Activated CD8-positive, alpha-beta memory T cell treated with anti-CD3 and anti-CD28 coated beads, Interleukin-2, amount 10 ng/mL, durations not matched to agents 7 days and 5 days (primary cell): ENCODE results near the gene AKNA. TPM values are rescaled to one million over a fixed set of nuclear protein-coding genes. Genes with fewer than 3 reads are reported as not detected.
A peak's percentile ranks its signal among the peaks of the same experiment; 100 is the strongest.

Experiments used
- ATAC-seq: fragments of 150-1000 bp; cut with Tn5 transposase; one replicate; pipeline ENCODE4 v1.10.0; 2021; ENCODE audit warnings: moderate library complexity
- CTCF ChIA-PET: fragments of 350-600 bp; sonication (Branson Sonifier 250); formaldehyde crosslinking; loops from one replicate; lab custom pipeline; 2021; ENCODE audit warnings: antibody characterized with exemption; lab: Charles Lee
- DNase-seq: peaks from one replicate; pipeline ENCODE4 v3.0.0-alpha.2; 2020
- H3K27ac Mint-ChIP-seq: one replicate; pipeline ENCODE4 v1.8.0; 2021; ENCODE audit warnings: mild to moderate bottlenecking, mixed read lengths
- H3K27me3 Mint-ChIP-seq: one replicate; pipeline ENCODE4 v1.8.0; 2021; ENCODE audit warnings: mixed read lengths
- H3K36me3 Mint-ChIP-seq: one replicate; pipeline ENCODE4 v1.8.0; 2021; ENCODE audit warnings: mild to moderate bottlenecking, mixed read lengths
- H3K4me1 Mint-ChIP-seq: one replicate; pipeline ENCODE4 v1.8.0; 2021; ENCODE audit warnings: mixed read lengths
- H3K4me3 Mint-ChIP-seq: one replicate; pipeline ENCODE4 v1.8.0; 2021; ENCODE audit warnings: mild to moderate bottlenecking, moderate library complexity, mixed read lengths
- H3K9me3 Mint-ChIP-seq: one replicate; pipeline ENCODE4 v1.8.0; 2022; ENCODE audit warnings: low read depth, mixed read lengths
- total RNA-seq, 2 experiments: library from RNA; stranded (reverse); gene quantifications; one replicate each; pipeline ENCODE4 v1.2.3, GENCODE V29; 2021

AKNA gene
- total RNA-seq, 2 experiments from 2014 or later, result 432 to 500 TPM

- peaks cover 88% of the 10 kb centered on the region for H3K4me1 Mint-ChIP-seq
- H3K36me3 Mint-ChIP-seq, result peaks cover 72% of the 10 kb centered on the region
- ATAC-seq, result no peak
- CTCF ChIA-PET, result interaction anchor here (0.7 to 1.7 kb wide), 4 partner anchors 9 to 23 kb away, joined by 3 to 7 read pairs (median 4); no protein-coding TSS in a partner anchor
- no peak for DNase-seq
- H3K27ac Mint-ChIP-seq, result peak overlapping the region; percentile 71
- no peaks in the 10 kb centered on the region for H3K27me3 Mint-ChIP-seq
- no peaks in the 10 kb centered on the region for H3K9me3 Mint-ChIP-seq
- no peak overlapping the region for H3K4me3 Mint-ChIP-seq
These were observed 11.0 kb downstream of the AKNA start for GRCh38 chr9:114376586-114377445.

- Mint-ChIP-seq H3K27me3 (no peaks in the 10 kb centered on the region), H3K4me3 (peak overlapping the region; percentile 8), H3K27ac (peak overlapping the region; percentile 93), H3K4me1 (peaks cover 93% of the 10 kb centered on the region), H3K9me3 (no peaks in the 10 kb centered on the region), H3K36me3 (peaks cover 76% of the 10 kb centered on the region)
- DNase-seq, result no peak
- ATAC-seq, result no peak
- CTCF ChIA-PET, result interaction anchor here (1.0 to 1.5 kb wide), 3 partner anchors 9 to 12 kb away, joined by 4 to 11 read pairs (median 7); partner anchors contain the start of gene AKNA
These were observed 12.2 kb downstream of the AKNA start for GRCh38 chr9:114375386-114376175.

- ATAC-seq (no peak), DNase-seq (no peak)
- Mint-ChIP-seq H3K4me3 (peak overlapping the region; percentile 8), H3K36me3 (peaks cover 77% of the 10 kb centered on the region), H3K27me3 (no peaks in the 10 kb centered on the region), H3K4me1 (peaks cover 94% of the 10 kb centered on the region), H3K9me3 (no peaks in the 10 kb centered on the region), H3K27ac (peak overlapping the region; percentile 93)
- CTCF ChIA-PET, result interaction anchor here (1.0 to 1.1 kb wide), 2 partner anchors 10 to 13 kb away, joined by 4 to 11 read pairs; partner anchors contain the start of gene AKNA
These were observed 12.8 kb downstream of the AKNA start for GRCh38 chr9:114374936-114375335.

- Mint-ChIP-seq H3K4me3 (peak overlapping the region; percentile 12), H3K4me1 (peaks cover 94% of the 10 kb centered on the region), H3K36me3 (peaks cover 79% of the 10 kb centered on the region), H3K27ac (peak overlapping the region; percentile 93), H3K27me3 (no peaks in the 10 kb centered on the region), H3K9me3 (no peaks in the 10 kb centered on the region)
- no peak for ATAC-seq
- CTCF ChIA-PET, result interaction anchor here (0.9 to 4.4 kb wide), 7 partner anchors 11 to 38 kb away, joined by 3 to 71 read pairs (median 4); partner anchors contain the start of gene AKNA
- no peak for DNase-seq
These were observed 13.6 kb downstream of the AKNA start for GRCh38 chr9:114373960-114374730.

- CTCF ChIA-PET, result interaction anchor here (0.9 to 4.4 kb wide), 8 partner anchors 10 to 42 kb away, joined by 3 to 71 read pairs (median 3); partner anchors contain the start of gene AKNA
- Mint-ChIP-seq H3K36me3 (peaks cover 80% of the 10 kb centered on the region), H3K27ac (peak overlapping the region; percentile 93), H3K4me3 (peak overlapping the region; percentile 73), H3K27me3 (no peaks in the 10 kb centered on the region), H3K4me1 (peaks cover 93% of the 10 kb centered on the region), H3K9me3 (no peaks in the 10 kb centered on the region)
- DNase-seq, result peak; percentile 96
- ATAC-seq, result peak; percentile 83
These were observed 14.8 kb downstream of the AKNA start for GRCh38 chr9:114372921-114373448.

GRCh38 chr9:114371973-114372917 lies 15.5 kb downstream of the AKNA start:
- peak overlapping the region; percentile 73 for H3K4me3 Mint-ChIP-seq
- peaks cover 93% of the 10 kb centered on the region for H3K4me1 Mint-ChIP-seq
- CTCF ChIA-PET, result interaction anchor here (1.0 to 4.4 kb wide), 7 partner anchors 9 to 43 kb away, joined by 3 to 71 read pairs (median 3); partner anchors contain the start of gene AKNA
- H3K27ac Mint-ChIP-seq, result peak overlapping the region; percentile 93
- ATAC-seq (peak; percentile 57), DNase-seq (peak; percentile 76)
- H3K36me3 Mint-ChIP-seq, result peaks cover 80% of the 10 kb centered on the region
- no peaks in the 10 kb centered on the region for H3K9me3 Mint-ChIP-seq
- no peaks in the 10 kb centered on the region for H3K27me3 Mint-ChIP-seq

GRCh38 chr9:114371343-114371944 lies 16.3 kb downstream of the AKNA start:
- Mint-ChIP-seq H3K4me3 (peak overlapping the region; percentile 73), H3K27me3 (no peaks in the 10 kb centered on the region), H3K4me1 (peaks cover 93% of the 10 kb centered on the region), H3K9me3 (no peaks in the 10 kb centered on the region), H3K27ac (peak overlapping the region; percentile 93), H3K36me3 (peaks cover 80% of the 10 kb centered on the region)
- CTCF ChIA-PET, result interaction anchor here (1.4 to 4.4 kb wide), 2 partner anchors 14 to 22 kb away, joined by 3 to 71 read pairs; partner anchors contain the start of gene AKNA
- no peak for ATAC-seq
- no peak for DNase-seq

- ATAC-seq (no peak), DNase-seq (no peak)
- H3K4me3 Mint-ChIP-seq, result no peak overlapping the region
- H3K27ac Mint-ChIP-seq, result peak overlapping the region; percentile 93
- H3K27me3 Mint-ChIP-seq, result no peaks in the 10 kb centered on the region
- H3K9me3 Mint-ChIP-seq, result no peaks in the 10 kb centered on the region
- peaks cover 96% of the 10 kb centered on the region for H3K4me1 Mint-ChIP-seq
- peaks cover 81% of the 10 kb centered on the region for H3K36me3 Mint-ChIP-seq
- CTCF ChIA-PET, result interaction anchor here (1.4 to 4.4 kb wide), 2 partner anchors 15 to 23 kb away, joined by 3 to 71 read pairs; partner anchors contain the start of gene AKNA
These were observed 16.8 kb downstream of the AKNA start for GRCh38 chr9:114370968-114371320.

- CTCF ChIA-PET, result interaction anchor here (1.4 to 4.4 kb wide), 2 partner anchors 15 to 23 kb away, joined by 3 to 71 read pairs; partner anchors contain the start of gene AKNA
These were observed 17.4 kb downstream of the AKNA start for GRCh38 chr9:114370251-114370967.

GRCh38 chr9:114369216-114370130 lies 18.3 kb downstream of the AKNA start:
- Mint-ChIP-seq H3K36me3 (peaks cover 80% of the 10 kb centered on the region), H3K9me3 (no peaks in the 10 kb centered on the region), H3K4me3 (peak overlapping the region; percentile 3), H3K4me1 (peaks cover 96% of the 10 kb centered on the region), H3K27ac (peak overlapping the region; percentile 71), H3K27me3 (no peaks in the 10 kb centered on the region)
- CTCF ChIA-PET, result interaction anchor here (1.0 to 7.3 kb wide), 2 partner anchors 13 to 16 kb away, joined by 3 to 135 read pairs; partner anchors contain the start of gene AKNA
- DNase-seq (no peak), ATAC-seq (no peak)

More at GRCh38 chr9:114370251-114370967, 17.4 kb downstream of the AKNA start:
- H3K36me3 Mint-ChIP-seq, result peaks cover 80% of the 10 kb centered on the region
- H3K9me3 Mint-ChIP-seq, result no peaks in the 10 kb centered on the region
- ATAC-seq, result no peak
- H3K4me1 Mint-ChIP-seq, result peaks cover 96% of the 10 kb centered on the region
- no peaks in the 10 kb centered on the region for H3K27me3 Mint-ChIP-seq
- H3K27ac Mint-ChIP-seq, result peak overlapping the region; percentile 93
- no peak overlapping the region for H3K4me3 Mint-ChIP-seq
- no peak for DNase-seq
